ENCODE results near the gene TTC39A.

Gene TTC39A

GRCh38 chr1:51359879-51360278 lies 29.5 kb upstream of the TTC39A start:
- in situ Hi-C loops (cut with MboI; ENCODE audit: low sequenced_read_pairs, unreplicated experiment) = no loop called here
- DNase-seq (ENCODE audit: low spot score) = no peak
- TF ChIP-seq, protein P1, sequence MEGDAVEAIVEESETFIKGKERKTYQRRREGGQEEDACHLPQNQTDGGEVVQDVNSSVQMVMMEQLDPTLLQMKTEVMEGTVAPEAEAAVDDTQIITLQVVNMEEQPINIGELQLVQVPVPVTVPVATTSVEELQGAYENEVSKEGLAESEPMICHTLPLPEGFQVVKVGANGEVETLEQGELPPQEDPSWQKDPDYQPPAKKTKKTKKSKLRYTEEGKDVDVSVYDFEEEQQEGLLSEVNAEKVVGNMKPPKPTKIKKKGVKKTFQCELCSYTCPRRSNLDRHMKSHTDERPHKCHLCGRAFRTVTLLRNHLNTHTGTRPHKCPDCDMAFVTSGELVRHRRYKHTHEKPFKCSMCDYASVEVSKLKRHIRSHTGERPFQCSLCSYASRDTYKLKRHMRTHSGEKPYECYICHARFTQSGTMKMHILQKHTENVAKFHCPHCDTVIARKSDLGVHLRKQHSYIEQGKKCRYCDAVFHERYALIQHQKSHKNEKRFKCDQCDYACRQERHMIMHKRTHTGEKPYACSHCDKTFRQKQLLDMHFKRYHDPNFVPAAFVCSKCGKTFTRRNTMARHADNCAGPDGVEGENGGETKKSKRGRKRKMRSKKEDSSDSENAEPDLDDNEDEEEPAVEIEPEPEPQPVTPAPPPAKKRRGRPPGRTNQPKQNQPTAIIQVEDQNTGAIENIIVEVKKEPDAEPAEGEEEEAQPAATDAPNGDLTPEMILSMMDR (IDR thresholded peaks at IDR 0.05; ENCODE audit: borderline replicate concordance, control extremely low read depth, extremely low read depth, insufficient read depth, missing control alignments) = no peak

- DNase-seq (ENCODE audit: low spot score) = no peak
- in situ Hi-C loops (cut with MboI; ENCODE audit: low sequenced_read_pairs, unreplicated experiment) = no loop called here
- TF ChIP-seq, protein P1 (IDR thresholded peaks at IDR 0.05; ENCODE audit: borderline replicate concordance, control extremely low read depth, extremely low read depth, insufficient read depth, missing control alignments) = no peak
Measured at GRCh38 chr1:51355382-51355781, 25.0 kb upstream of the TTC39A start.

DNA sequence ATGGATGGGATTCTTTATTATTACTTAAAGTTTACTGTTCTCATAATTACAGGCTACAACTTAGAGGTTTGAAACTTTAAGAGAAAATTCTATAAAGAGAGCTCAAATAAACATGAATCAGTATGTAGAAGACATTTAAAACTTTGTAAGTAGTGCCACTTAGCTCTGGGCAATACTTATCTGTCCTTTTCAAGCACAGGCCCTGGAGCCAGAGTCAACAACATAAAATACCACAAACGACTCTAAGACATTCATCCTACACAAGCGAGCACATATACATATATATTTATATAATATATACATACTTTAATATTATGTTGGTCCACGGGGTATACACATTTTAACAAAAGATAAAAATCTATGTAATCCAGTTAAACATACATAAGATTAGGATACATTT lies 24.1 kb upstream of the TTC39A start:
- DNase-seq (ENCODE audit: low spot score) = no peak
- in situ Hi-C loops (cut with MboI; ENCODE audit: low sequenced_read_pairs, unreplicated experiment) = no loop called here
- TF ChIP-seq, protein P1 (IDR thresholded peaks at IDR 0.05; ENCODE audit: borderline replicate concordance, control extremely low read depth, extremely low read depth, insufficient read depth, missing control alignments) = no peak

DNA sequence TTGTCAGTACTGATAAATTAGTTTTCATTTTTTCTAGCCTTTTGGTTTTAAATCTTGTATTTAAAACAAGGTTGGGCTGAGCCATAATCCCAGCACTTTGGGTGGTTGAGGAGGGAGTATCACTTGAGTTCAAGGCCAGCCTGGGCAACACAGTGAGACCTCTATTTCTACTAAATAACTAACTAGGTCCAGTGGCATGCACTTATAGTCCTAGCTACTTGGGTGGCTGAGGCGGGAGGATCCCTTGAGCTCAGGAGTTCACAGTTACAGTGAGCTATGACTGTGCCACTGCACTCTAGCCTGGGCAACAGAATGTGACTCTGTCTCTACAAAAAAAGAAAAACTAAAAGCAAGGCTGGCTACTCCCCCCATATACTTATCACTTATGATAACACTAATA lies 21.5 kb upstream of the TTC39A start:
- in situ Hi-C loops (cut with MboI; ENCODE audit: low sequenced_read_pairs, unreplicated experiment) = no loop called here

GRCh38 chr1:51349862-51350261 lies 19.5 kb upstream of the TTC39A start:
- TF ChIP-seq, protein P1 (IDR thresholded peaks at IDR 0.05; ENCODE audit: borderline replicate concordance, control extremely low read depth, extremely low read depth, insufficient read depth, missing control alignments) = no peak
- DNase-seq (ENCODE audit: low spot score) = no peak
- in situ Hi-C loops (cut with MboI; ENCODE audit: low sequenced_read_pairs, unreplicated experiment) = no loop called here

More for the DNA sequence above, 21.5 kb upstream of the TTC39A start:
- TF ChIP-seq, protein P1 (IDR thresholded peaks at IDR 0.05; ENCODE audit: borderline replicate concordance, control extremely low read depth, extremely low read depth, insufficient read depth, missing control alignments) = no peak
- DNase-seq (ENCODE audit: low spot score) = no peak

- TF ChIP-seq, protein P1 (IDR thresholded peaks at IDR 0.05; ENCODE audit: borderline replicate concordance, control extremely low read depth, extremely low read depth, insufficient read depth, missing control alignments) = no peak
- DNase-seq (ENCODE audit: low spot score) = no peak
- in situ Hi-C loops (cut with MboI; ENCODE audit: low sequenced_read_pairs, unreplicated experiment) = no loop called here
Measured at GRCh38 chr1:51348147-51348527, 17.8 kb upstream of the TTC39A start.

All from GM13976 (cell line).